Thyroid gland (tissue), 4 donors: ENCODE measurements around the gene NUMB. TPM values are rescaled to one million over a fixed set of nuclear protein-coding genes. Genes with fewer than 3 reads are reported as not detected.

Experiments used
- DNase-seq, 2 donors: peaks; one replicate each; pipeline ENCODE4 v3.0.0-alpha.2; 2019
- H3K27ac ChIP-seq, 3 donors: fragments of 200-600 bp; sonication (generic); 1 replicate in 2 of 3; 2 replicates in 1 of 3; pipeline ENCODE4 v1.5.1; 2016 to 2019; ENCODE audit warnings: mild to moderate bottlenecking in 1 of 3, moderate library complexity in 1 of 3
- H3K27me3 ChIP-seq: fragments of 200-600 bp; sonication (generic); one replicate; pipeline ENCODE4 v1.5.1; 2019
- H3K36me3 ChIP-seq, 2 donors: fragments of 200-600 bp; sonication (generic); one replicate each; pipeline ENCODE4 v1.5.1; 2016 to 2019
- H3K4me1 ChIP-seq, 2 donors: fragments of 200-600 bp; sonication (generic); one replicate each; pipeline ENCODE4 v1.5.1; 2017 to 2019
- H3K4me3 ChIP-seq, 3 donors: fragments of 200-600 bp; sonication (generic); replicated peaks in 1 of 3; 1 replicate in 2 of 3; 2 replicates in 1 of 3; pipeline ENCODE4 v1.5.1; 2016; ENCODE audit warnings: mild to moderate bottlenecking in 1 of 3
- H3K9me3 ChIP-seq: fragments of 200-600 bp; sonication (generic); one replicate; pipeline ENCODE4 v1.5.1; 2017
- POLR2A ChIP-seq, 2 donors: fragments of 450-650 bp; IDR thresholded peaks; one replicate each; pipeline ENCODE4 v1.6.1; 2017; ENCODE audit warnings: antibody characterized with exemption in 2 of 2, mild to moderate bottlenecking in 2 of 2, moderate library complexity in 1 of 2
- WGBS, 2 donors: methylation state at CpG; one replicate each; pipeline ENCODE4 v1.1.5; 2017; 5-methylcytosine and 5-hydroxymethylcytosine counted together
- intact Hi-C: fragments of 100-400 bp; cut with DNase I; formaldehyde crosslinking; loops from one replicate; pipeline ENCODE4 v1.15.1; 2023
- total RNA-seq, 4 donors: library from RNA; depleted of rRNA; stranded (reverse); fragments of >200 nt; gene quantifications; one replicate each; pipeline ENCODE4 v1.2.3, GENCODE V29; 2016
- TF ChIP-seq, protein P1 (sequence below), 6 experiments: fragments of 200-600 bp in 3 of 6; fragments of 450-650 bp in 3 of 6; sonication (generic) in 3 of 6; IDR thresholded peaks; one replicate each; pipeline ENCODE4 v1.5.1; 2016 to 2019; ENCODE audit warnings: antibody characterized with exemption in 6 of 6, mild to moderate bottlenecking in 2 of 6, inconsistent platforms in 1 of 6, moderate library complexity in 1 of 6

The NUMB gene
- total RNA-seq, 4 donors from 2014 or later, result 67.1 to 101 (median 86.7) TPM

DNA sequence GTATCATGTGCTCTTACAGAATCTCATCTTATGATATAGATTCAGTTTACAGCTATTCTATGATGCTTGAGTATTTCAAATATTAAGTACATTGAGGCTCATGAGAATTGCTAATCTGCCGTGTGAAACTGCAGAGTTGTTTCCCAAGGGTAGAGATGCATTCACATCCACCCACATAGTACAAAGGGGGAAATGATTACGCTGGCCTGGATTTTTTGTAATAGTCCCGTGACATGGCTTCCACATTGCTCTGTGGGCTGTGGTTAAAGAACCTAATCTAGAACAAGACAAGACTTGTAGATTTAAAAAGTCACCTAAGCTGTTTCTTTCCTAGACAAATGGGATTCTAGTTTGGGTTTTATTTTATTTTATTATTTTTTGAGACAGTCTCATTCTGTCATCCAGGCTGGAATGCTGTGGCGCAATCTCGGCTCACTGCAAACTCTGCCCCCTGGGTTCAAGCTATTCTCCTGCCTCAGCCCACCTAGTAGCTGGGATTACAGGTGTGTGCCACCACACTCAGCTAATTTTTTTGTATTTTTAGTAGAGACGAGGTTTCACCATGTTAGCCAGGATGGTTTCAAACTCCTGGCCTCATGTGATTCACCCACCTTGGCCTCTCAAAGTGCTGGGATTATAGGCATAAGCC is 19.4 kb upstream of the NUMB start:
- whole genome bisulfite sequencing, 2 donors, result 88 to 90% methylated on average over 6 of the region's 6 CpGs
- Histone ChIP-seq H3K27ac (no peak overlapping the region), H3K36me3 (no peaks in the 10 kb centered on the region), H3K4me3 (no peak overlapping the region), H3K4me1 (no peaks in the 10 kb centered on the region), H3K27me3 (no peaks in the 10 kb centered on the region), H3K9me3 (no peaks in the 10 kb centered on the region)
- no peak for TF ChIP-seq POLR2A (IDR thresholded peaks at IDR 0.05)
- TF ChIP-seq, protein P1, sequence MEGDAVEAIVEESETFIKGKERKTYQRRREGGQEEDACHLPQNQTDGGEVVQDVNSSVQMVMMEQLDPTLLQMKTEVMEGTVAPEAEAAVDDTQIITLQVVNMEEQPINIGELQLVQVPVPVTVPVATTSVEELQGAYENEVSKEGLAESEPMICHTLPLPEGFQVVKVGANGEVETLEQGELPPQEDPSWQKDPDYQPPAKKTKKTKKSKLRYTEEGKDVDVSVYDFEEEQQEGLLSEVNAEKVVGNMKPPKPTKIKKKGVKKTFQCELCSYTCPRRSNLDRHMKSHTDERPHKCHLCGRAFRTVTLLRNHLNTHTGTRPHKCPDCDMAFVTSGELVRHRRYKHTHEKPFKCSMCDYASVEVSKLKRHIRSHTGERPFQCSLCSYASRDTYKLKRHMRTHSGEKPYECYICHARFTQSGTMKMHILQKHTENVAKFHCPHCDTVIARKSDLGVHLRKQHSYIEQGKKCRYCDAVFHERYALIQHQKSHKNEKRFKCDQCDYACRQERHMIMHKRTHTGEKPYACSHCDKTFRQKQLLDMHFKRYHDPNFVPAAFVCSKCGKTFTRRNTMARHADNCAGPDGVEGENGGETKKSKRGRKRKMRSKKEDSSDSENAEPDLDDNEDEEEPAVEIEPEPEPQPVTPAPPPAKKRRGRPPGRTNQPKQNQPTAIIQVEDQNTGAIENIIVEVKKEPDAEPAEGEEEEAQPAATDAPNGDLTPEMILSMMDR (IDR thresholded peaks at IDR 0.05), result no peak
- intact Hi-C loops, result no loop called here
- no peak for DNase-seq

DNA sequence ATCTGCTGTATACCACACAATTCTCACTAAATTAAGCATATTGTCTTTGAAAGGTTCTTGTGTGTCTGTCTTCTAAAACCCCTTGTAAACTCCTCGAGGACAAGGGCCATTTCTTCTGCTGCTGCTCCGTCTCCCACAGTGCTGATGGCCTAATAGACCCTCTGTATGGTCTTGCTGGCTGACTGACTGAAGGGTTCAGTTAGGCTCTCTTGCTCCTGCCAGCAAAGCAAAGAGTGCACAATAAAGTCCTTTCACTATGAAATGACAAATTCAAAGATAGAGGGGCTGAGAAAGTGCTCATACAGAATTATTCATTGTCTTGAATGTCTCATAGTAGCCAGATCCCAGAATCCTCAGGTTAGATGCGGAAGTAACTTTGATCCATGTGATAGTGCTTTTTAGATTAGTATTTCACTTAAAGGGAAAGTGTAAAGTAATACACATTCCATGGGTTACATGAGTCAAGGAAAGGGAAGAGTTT is 18.1 kb upstream of the NUMB start:
- no peaks in the 10 kb centered on the region for H3K27me3 ChIP-seq
- no peak overlapping the region for H3K4me3 ChIP-seq
- DNase-seq, result no peak
- H3K36me3 ChIP-seq, result no peaks in the 10 kb centered on the region
- no peaks in the 10 kb centered on the region for H3K4me1 ChIP-seq
- H3K27ac ChIP-seq, result no peak overlapping the region
- TF ChIP-seq POLR2A (IDR thresholded peaks at IDR 0.05), result no peak
- TF ChIP-seq, protein P1 (IDR thresholded peaks at IDR 0.05), result no peak
- no peaks in the 10 kb centered on the region for H3K9me3 ChIP-seq
- intact Hi-C loops, result no loop called here
- 61 to 66% methylated on average over 3 of the region's 3 CpGs for WGBS, 2 donors

DNA sequence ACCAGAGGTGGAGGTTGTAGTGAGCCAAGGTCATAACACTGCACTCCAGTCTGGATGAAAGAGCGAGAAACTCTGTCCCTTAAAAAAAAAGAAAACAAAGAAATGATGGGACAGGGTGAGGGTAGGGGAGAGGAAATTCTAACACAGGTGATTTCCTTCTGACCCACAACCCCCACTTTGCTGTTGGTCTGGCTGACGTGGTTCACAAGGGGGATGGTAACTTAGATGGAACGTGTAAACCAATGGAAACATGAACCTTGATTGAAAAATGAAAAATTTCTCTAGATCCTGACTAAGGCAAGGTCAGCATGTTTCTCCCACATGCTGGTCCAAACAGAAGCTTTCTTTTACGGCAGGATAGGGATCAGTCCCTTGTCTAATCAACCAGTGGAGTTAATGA is 16.6 kb upstream of the NUMB start:
- TF ChIP-seq, protein P1 (IDR thresholded peaks at IDR 0.05), result no peak
- TF ChIP-seq POLR2A (IDR thresholded peaks at IDR 0.05), result no peak
- intact Hi-C loops, result loop anchor here (5.0 kb wide), 2 partner anchors 178 to 303 kb away; no protein-coding TSS in a partner anchor
- Histone ChIP-seq H3K27me3 (no peaks in the 10 kb centered on the region), H3K36me3 (no peaks in the 10 kb centered on the region), H3K4me1 (no peaks in the 10 kb centered on the region), H3K27ac (no peak overlapping the region), H3K9me3 (no peaks in the 10 kb centered on the region), H3K4me3 (no peak overlapping the region)
- 71 to 76% methylated on average over 4 of the region's 4 CpGs for WGBS, 2 donors
- no peak for DNase-seq

DNA sequence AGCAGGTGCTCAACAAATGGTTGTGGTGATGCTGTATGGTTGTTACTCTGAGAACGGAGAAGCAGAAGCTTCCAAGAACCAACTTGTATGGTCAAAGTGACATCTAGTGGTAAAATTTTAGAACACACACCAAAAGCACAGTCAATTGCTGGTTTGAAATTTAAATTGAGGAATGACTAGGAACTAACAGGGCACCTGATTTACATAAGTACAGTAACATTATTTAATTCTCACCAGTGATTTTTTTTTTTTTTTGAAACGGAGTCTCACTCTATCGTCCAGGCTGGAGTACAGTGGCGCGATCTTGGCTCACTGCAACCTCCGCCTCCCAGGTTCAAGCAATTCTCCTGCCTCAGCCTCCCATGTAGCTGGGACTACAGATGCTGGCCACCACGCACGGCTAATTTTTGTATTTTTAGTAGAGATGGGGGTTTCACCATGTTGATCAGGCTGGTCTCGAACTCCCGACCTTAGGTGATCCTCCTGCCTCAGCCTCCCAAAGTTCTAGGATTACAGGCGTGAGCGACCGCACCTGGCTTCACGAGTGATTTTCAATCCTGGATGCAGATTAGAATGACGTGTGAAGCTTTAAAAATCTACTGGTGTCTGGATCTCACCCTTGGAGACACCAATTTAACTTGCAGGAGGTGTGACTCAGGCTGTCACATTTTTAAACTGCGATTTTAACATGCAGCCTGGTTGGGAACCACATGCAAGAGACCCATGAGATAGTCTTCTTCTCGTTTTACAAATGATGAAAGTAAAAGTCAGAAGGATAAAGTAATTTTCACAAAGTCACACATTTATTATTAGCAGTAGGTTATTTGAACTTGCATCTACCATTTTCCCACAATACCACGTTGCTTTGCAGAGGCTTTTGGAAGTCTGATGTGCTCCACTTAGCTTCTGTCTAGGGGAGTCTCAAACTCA is 14.1 kb upstream of the NUMB start:
- Histone ChIP-seq H3K36me3 (no peaks in the 10 kb centered on the region), H3K4me1 (no peaks in the 10 kb centered on the region), H3K27ac (no peak overlapping the region), H3K9me3 (no peaks in the 10 kb centered on the region), H3K27me3 (no peaks in the 10 kb centered on the region), H3K4me3 (no peak overlapping the region)
- DNase-seq, result no peak
- TF ChIP-seq, protein P1 (IDR thresholded peaks at IDR 0.05), result peak; percentile 30 to 85 (median 74)
- no peak for TF ChIP-seq POLR2A (IDR thresholded peaks at IDR 0.05)
- 53 to 57% methylated on average over 18 of the region's 18 CpGs for WGBS, 2 donors
- intact Hi-C loops, result loop anchor here (5.0 kb wide), 2 partner anchors 175 to 300 kb away; no protein-coding TSS in a partner anchor
